ENCODE measurements around the gene PPP1R37. TPM values are rescaled to one million over a fixed set of nuclear protein-coding genes. Genes with fewer than 3 reads are reported as not detected.

Gene PPP1R37
- polyA plus RNA-seq, 12 donors = 15.0 to 43.3 (median 20.3) TPM; not detected in 1

- DNase-seq = no peak
Measured at GRCh38 chr19:45150751-45151281, 57.8 kb downstream of the PPP1R37 start.

DNA sequence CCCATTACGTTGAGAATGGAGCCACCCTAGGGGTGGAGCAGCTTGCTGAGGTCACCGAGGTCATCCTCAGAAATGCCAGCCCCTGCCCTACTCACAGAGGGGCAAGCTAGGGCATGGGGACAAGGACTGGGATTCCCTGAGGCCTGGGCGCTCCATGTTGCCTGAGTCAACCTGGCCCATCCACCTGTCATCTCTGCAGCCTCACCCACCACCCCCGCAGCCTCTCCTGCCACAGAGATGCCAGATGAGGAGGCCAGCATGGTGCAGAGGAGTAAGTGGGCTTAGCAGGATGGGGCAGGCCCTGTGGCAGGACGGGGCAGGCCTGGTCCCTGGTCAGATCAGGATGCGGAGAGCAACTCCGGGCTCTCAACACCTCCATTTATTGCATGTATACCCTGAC, 58.3 kb downstream of the PPP1R37 start:
- DNase-seq = no peak

GRCh38 chr19:45151821-45152503, 59.0 kb downstream of the PPP1R37 start:
- no peak for DNase-seq

DNA sequence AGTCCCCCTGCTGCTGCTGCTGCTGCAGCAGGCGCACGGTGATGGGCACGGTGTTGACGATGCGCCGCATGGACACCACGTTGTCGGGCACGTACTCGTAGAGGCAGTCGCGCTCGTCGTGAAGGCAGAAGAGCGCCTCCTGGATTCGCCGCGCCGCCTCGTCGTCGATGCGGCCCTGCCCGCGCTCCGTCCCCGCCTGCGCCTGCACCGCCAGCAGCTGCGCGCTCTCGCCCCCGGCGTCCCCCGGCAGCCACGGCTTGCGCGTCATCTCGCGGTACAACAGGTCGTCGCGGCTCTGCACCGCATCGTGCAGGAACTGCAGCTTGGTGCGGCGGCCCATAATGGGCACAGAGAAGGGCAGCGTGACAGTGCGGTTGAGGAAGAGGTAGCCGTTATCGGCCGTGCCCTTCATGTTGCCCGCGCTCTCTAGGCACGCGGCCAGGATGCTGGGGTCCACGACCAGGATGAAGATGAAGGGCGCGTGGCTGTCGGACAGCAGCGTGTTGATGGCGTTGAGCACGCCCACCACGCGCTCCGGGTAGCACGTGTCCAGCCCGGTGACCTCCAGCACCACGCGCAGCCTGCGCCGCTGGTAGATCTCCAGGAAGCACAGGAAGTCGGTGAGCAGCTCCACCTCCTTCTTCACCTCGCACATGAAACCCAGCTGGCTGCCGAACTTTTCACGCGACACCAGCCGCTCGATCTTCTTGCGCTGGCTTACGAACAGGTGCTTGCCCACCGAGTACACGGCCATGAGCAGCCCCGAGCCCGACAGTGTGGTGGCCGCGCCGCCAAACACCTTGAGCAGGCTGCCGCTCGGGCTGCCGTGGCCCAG, 59.7 kb downstream of the PPP1R37 start:
- peak; percentile 39 for DNase-seq

DNA sequence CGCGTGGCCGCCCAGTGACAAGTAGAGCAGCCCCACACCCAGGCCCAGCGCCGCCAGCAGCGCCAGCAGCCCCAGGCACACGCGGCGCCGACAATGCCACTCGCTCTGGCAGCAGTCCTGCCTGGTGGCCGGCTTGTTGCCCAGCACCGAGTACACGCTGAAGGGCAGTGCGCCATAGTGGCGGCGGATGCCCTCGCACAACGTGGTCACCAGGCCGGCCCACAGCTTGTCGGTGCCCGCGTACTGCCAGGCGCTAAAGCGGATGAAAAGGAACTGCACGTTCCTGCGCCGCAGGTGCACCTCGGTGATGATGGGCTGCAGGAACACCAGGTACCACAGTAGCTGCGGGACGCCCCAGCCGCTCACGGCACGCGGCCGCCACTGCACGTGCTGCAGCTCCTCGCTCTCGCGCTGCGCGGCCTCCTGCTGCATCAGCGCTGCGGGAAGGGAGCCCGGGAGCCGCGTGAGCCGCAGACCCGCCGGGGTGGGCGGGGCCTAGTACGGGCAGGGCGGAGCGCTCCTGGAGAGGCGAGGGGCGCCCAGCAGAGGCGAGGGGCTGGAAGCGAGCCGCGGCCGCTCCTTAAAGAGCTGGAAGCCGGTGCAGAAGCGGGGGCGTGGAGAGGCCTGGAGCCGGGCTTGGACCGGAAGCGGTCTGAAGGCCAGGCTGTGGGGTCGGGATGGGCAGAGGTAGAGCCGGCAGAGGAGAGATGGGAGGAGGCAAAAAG, 60.5 kb downstream of the PPP1R37 start:
- DNase-seq = peak; percentile 57

GRCh38 chr19:45154064-45154827, 61.3 kb downstream of the PPP1R37 start:
- DNase-seq = no peak

DNA sequence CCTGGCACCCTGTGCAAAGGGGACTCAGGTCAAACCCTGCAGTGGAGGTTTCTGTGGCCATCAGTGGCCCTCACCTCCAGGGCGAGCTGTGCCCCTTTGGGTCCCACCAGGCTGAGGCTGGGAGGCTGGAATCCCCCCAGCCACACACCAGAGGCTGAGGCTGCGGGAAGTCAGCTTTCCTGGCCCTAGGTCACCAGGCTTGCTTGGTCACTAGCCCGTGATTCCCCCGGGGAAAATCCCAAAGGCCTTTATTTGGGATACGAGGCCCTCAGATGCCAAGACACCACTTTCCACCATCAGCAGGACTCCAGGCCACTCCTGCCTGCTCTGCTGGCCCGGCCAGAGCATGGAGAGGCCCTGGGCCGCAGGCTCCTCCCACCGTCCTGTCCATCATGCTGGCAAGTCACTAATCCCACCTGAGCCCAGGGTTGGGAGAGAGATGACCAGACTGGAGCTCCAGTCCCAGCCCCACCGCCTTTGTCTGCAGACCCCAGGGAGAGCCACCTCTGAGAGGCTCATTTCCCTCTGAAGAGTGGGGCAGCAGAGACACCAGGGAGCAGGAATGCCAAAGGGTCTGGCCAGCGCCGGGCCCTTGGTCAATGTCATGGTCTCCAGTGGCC, 63.1 kb downstream of the PPP1R37 start:
- no peak for DNase-seq

- DNase-seq = no peak
Measured at GRCh38 chr19:45156751-45157150, 63.8 kb downstream of the PPP1R37 start.

DNA sequence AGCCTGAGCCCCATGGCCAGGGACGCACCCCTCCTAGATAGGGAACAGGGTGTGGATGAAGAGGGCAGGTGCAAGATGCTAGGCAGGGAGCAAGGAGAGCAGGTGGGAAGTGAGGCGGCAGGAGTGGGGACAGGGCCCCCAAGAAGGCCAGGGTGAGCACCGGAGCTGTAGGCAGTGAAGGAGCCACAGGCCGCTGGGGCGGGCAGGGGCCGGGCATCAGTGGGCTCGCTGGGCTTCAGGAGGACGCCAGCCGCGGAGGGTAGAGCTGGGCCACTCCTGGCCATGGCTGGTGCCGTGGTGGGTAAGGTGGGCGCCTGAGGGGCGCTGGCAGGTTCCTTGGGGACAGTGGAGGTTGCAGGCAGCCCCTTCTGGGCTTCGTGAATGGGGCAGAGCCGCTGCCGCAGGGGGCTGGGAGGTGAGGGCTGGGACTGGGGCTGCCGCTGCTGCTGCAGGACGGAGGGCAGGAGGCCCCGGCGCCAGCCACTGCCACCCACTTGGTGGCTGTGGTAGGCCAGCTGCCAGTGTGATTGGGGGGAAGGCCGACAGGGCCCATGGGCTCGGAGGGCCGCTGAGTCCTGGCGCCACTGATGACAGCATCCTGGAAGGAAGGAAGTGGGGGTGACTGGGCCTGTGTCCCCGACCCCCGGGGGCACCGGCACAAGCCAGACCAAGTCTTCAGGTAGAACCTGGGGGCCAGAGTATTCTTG, 65.7 kb downstream of the PPP1R37 start:
- no peak for DNase-seq

DNA sequence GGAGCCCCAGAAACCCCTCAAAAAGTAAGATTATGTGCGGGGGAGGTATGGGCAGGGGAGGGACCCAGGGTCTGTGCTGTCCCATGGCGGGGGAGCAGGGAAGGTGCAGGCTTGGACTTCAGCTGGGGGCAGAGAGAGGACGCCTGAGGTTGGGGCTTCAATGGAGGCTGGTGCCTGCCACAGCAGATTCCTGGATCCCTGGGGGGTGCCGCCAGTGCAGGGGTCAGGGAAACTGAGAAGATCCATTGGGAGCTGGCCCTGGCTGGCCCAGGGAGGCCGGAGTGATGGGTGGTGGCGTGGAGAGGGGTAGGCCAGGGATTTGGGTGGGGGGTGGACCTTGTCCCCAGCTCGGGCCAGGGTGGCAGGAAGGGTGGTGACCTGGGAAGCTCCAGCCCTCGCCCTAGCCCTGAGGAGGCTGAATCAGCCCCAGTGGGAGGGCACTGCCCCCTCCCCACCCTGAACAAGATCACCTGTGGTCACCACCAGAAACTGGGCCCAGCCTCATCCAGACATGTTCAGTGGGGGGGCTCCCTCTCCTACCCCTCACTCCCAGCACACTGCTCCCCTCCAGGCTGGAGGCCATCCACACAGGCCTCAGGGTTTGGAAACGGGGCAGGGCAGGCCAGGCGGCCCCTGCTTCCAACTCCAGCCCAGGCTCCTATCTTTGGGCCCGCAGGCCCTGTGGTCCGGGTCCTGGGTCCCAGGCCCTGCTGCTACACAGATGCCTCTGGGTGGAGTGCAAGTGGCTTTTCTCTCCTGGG, 66.4 kb downstream of the PPP1R37 start:
- no peak for DNase-seq

DNA sequence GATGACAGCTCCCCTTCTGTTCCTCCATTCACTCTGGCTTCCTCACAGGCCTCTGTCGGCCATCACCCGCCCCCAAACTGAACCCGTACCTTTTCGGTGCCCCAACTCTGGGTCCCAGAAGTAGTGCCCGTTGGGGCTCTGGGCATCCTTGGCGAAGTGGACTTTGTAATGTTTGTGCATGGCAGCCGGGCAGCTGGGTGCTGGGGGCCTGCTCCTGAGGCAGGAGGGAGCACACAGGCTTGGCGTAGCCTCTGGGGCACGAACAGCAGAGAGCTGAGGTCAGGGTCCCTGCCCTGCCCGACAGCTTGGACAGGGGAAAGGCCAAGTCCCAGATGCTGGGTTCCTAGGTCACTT, 67.0 kb downstream of the PPP1R37 start:
- DNase-seq = no peak

- DNase-seq = no peak
Measured at GRCh38 chr19:45160870-45161737, 68.1 kb downstream of the PPP1R37 start, which contains the start of gene NKPD1. Gene NKPD1 (minus strand): TSS chr19:45160982. CDS start chr19:45160150, 832 bp downstream.

GRCh38 chr19:45161738-45162607, 69.0 kb downstream of the PPP1R37 start:
- DNase-seq = no peak

DNA sequence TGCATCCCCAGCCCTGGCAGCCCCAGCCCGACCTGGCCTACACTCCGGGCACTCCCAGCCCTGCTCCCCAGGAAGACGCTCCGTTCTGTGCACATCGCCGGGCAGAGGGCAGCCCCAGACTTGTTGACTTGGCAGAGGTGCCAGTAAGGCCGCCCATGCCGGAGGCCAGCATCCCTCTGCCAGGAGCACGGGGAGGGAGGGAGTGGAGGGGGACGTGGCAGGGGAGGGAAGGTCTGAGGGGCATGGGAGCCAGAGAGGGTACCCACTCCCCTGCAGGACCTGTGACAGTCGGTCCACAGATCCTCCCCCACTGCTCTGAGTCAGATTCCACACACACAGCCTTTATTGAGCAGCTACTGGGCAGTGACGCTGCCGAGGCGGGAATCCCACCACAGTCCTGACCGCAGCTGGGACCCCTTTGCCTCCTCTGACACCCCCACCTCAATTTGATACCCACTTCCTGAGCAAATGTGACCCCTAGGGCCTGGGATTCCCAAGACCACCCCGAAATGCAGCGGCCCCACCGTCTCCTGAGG, 69.7 kb downstream of the PPP1R37 start:
- DNase-seq = no peak

- no peak for DNase-seq
Measured at GRCh38 chr19:45163156-45163555, 70.2 kb downstream of the PPP1R37 start.

GRCh38 chr19:45163751-45164460, 70.9 kb downstream of the PPP1R37 start:
- DNase-seq = no peak

All from muscle of arm (tissue), 12 donors.